ENCODE data around the gene SLC29A3.
"Not testable (repeated sequence)": the region's sequence is repeated elsewhere in the genome, so short reads cannot be mapped to it uniquely, and the experiment has no call there.

The SLC29A3 gene

GRCh38 chr10:71283876-71284275 is 35.2 kb upstream of the SLC29A3 start:
- no peak for DNase-seq (ENCODE audit: low read depth in 2 of 2)

- no peak for DNase-seq (ENCODE audit: low read depth in 2 of 2)
Observed at GRCh38 chr10:71284544-71285179, 34.4 kb upstream of the SLC29A3 start.

GRCh38 chr10:71285180-71285545 is 33.9 kb upstream of the SLC29A3 start:
- DNase-seq (ENCODE audit: low read depth in 2 of 2): no peak

- DNase-seq (ENCODE audit: low read depth in 2 of 2): no peak
Observed at GRCh38 chr10:71285986-71286385, 33.1 kb upstream of the SLC29A3 start.

GRCh38 chr10:71286521-71287294 is 32.4 kb upstream of the SLC29A3 start:
- DNase-seq (ENCODE audit: low read depth in 2 of 2): no peak

GRCh38 chr10:71287456-71287855 is 31.6 kb upstream of the SLC29A3 start:
- DNase-seq (ENCODE audit: low read depth in 2 of 2): no peak

GRCh38 chr10:71288461-71288860 is 30.6 kb upstream of the SLC29A3 start:
- DNase-seq (ENCODE audit: low read depth in 2 of 2): no peak

GRCh38 chr10:71289421-71290130 is 29.5 kb upstream of the SLC29A3 start:
- DNase-seq (ENCODE audit: low read depth in 2 of 2): no peak

GRCh38 chr10:71290331-71290730 is 28.7 kb upstream of the SLC29A3 start:
- no peak for DNase-seq (ENCODE audit: low read depth in 2 of 2)

GRCh38 chr10:71290806-71291527 is 28.1 kb upstream of the SLC29A3 start:
- no peak for DNase-seq (ENCODE audit: low read depth in 2 of 2)

- no peak for DNase-seq (ENCODE audit: low read depth in 2 of 2)
Observed at GRCh38 chr10:71291528-71291900, 27.5 kb upstream of the SLC29A3 start.

GRCh38 chr10:71292624-71293445 is 26.2 kb upstream of the SLC29A3 start:
- no peak for DNase-seq (ENCODE audit: low read depth in 2 of 2)

GRCh38 chr10:71293446-71294084 is 25.5 kb upstream of the SLC29A3 start:
- DNase-seq (ENCODE audit: low read depth in 2 of 2): no peak

- DNase-seq (ENCODE audit: low read depth in 2 of 2): no peak
Observed at GRCh38 chr10:71294091-71294561, 24.9 kb upstream of the SLC29A3 start.

GRCh38 chr10:71294856-71295255 is 24.2 kb upstream of the SLC29A3 start:
- DNase-seq (ENCODE audit: low read depth in 2 of 2): no peak

- DNase-seq (ENCODE audit: low read depth in 2 of 2): no peak
Observed at GRCh38 chr10:71295641-71296040, 23.4 kb upstream of the SLC29A3 start.

GRCh38 chr10:71296086-71296485 is 23.0 kb upstream of the SLC29A3 start:
- DNase-seq (ENCODE audit: low read depth in 2 of 2): no peak

- DNase-seq (ENCODE audit: low read depth in 2 of 2): not testable (repeated sequence)
Observed at GRCh38 chr10:71296811-71297210, 22.2 kb upstream of the SLC29A3 start.

GRCh38 chr10:71297343-71297742 is 21.7 kb upstream of the SLC29A3 start:
- no peak for DNase-seq (ENCODE audit: low read depth in 2 of 2)

- no peak for DNase-seq (ENCODE audit: low read depth in 2 of 2)
Observed at GRCh38 chr10:71299071-71299785, 19.8 kb upstream of the SLC29A3 start.
